HG03039 (cell line): ENCODE data around the gene NT5M.
A peak's percentile ranks its signal among the peaks of the same experiment; 100 is the strongest.
"Not testable (repeated sequence)": the region's sequence is repeated elsewhere in the genome, so short reads cannot be mapped to it uniquely, and the experiment has no call there.

Experiments used
- ATAC-seq: cut with Tn5 transposase; IDR thresholded peaks from one replicate; pipeline ENCODE4 v1.9.1; 2021; ENCODE audit warnings: mild to moderate bottlenecking, moderate library complexity; ENCODE audit not compliant: unreplicated experiment

The NT5M gene

DNA sequence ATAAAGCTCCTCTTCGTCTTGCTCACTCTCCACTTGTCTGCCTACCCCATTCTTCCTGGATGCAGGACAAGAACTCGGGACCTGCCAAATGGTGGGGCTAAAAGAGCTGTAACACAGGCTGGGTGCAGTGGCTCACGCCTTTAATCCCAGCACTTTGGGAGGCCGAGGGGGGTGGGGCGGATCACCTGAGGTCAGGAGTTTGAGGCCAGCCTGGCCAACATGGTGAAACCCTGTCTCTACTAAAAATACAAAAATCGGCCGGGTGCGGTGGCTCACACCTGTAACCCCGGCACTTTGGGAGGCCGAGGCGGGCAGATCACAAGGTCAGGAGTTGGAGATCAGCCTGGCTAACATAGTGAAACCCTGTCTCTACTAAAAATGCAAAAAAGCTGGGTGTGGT is 1.5 kb upstream of the NT5M start:
- not testable (repeated sequence) for ATAC-seq

DNA sequence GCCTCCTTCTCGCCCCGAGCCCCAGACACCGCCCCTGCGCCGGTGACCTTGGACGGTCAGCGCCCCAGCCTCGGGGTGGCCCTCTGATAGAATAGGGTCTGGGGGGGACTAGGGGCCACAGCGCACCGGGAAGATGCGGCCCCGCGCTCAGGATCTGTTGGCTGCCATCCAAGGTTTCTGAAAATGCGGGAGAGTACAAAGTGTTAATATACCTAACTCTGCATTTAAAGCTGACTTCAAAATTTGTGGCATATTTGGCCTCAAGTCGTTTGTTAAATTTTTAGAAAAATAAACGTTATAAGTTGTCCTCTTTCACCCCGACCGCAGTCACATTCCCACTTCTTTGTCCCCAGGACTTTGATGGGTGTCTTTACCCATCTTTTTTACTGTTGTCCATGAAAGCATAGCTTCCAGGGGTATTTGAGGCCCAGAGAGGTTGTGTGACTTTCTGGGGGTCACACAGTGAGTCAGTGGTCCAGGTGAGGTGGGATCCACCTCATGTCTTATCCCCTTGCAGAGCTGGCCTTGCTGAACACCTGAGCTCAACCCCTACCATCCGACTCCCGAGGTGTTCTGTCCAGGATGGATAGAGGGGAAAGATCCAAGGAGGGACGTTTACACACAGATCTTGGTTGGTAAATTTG is 796 bp downstream of the NT5M start:
- no peak for ATAC-seq

DNA sequence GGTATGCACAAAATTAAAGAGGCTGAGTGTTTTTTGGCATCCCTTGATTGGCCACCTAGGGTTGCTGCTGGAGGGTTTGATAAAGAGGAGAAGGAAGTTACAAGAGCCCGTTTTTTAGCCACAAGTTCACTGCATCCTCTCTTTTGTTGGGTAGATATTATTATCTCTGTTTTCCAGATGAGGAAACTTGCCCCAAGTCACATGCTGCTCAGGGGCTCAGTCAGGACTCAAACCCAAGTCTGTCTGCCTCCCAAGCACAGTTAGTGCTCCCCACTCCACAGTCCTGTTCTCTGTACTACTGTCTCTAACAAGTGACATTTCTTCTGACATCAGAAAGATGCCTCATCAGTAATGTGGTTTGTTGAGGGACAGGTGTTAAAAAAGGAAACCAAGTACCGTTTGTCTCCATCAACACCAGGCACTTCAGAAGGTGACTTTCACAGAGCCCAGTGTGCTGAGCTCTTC is 1.4 kb downstream of the NT5M start:
- no peak for ATAC-seq

DNA sequence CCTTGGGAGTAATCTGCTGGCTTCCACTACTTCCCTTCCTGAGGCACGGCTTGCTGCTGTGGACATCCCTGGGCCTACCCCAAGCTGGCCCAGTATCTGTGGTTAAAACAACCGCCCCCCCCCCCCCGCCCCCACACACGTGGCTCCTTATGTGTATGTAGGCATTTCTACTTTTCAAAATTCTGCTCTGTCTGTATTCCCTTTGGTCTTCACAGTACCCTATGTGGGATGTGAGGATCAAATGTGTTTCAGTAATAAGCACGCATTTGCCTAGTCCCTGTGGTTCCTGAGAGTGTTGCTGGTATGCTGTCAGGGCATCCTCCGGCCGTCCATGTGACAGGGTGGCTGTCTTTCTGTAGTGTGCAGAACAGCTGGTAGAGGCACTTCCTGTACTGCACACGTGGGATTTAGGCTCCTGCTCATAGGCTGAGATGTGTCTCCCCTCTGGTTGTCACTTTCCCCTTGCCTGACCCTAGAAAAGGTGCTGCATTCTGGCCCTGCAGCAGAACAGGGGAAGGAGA is 2.2 kb downstream of the NT5M start:
- peak; percentile 59 for ATAC-seq

DNA sequence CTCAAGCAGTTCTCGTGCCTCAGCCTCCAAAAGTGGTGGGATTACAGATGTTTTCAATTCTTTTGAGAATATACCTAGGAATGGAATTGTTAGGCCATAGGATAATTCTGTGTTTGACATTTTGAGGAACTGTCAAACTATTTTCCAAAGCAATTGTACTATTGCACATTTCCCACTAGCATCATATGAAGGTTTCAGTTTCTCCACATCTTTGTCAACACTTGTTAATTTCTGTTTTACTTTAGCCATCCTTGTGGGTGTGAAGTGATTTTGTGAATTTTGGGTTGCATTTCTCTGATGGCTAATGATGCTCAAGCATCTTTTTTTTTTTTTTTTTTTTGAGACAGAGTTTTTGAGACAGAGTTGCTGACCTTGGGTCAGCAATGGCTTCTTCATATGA is 6.2 kb downstream of the NT5M start:
- no peak for ATAC-seq

DNA sequence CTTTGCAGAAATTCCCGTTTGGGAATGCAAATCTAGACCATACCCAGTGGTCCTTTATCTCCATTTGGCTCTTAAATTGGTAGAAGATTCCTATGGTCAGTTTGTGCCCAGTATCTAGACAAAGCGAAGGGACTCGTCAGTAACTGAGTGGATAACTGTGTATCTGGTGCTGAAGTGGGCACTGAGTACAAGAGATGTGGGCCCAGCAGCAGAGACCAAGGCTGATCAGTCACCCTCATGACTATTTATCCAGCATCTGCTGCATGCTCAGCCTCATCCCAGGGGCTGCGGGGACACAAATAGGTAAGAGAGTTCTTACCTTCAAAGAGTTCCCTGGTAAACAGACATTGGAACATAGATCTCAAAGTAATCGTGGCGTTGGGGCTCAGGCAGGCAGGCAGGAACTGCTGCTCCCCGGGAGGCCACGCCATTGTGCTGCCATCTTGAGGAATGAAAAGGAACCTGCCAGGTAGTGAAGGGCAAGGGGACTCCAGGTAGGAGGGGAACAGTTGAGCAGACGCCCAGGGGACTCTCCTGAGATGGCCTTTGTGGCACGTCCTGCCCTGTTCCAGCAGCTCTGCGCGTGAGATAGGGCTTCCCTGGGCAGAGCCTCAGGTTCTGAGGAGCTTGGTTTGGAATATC is 10.3 kb downstream of the NT5M start:
- no peak for ATAC-seq

DNA sequence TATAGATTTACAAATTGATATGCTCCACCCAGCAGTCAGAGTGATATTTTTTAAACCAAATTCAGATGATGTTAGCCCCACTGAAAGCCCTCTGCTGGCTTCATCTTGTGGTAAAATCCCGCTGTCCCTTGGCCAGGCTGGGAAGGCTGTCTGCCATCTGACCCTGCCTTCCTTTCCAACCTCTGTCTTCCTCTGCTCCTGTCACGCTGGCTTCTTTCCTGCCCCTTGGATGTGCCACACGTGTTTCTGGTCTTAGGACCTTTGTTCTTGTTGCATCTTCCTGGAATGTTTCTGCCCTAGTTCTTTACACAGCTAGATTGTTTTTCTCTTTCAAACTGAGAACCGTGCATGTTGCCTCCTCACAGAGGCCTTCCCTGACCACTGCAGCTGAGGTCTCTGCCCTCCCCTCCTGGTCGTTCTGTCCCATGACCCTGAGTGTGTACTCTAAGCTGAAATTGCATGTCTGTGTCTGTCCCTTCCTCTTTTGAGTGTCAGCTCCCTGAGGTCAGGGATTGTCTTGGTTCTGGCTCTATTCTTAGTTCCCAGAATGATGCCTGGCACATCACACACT is 11.4 kb downstream of the NT5M start:
- ATAC-seq: no peak

DNA sequence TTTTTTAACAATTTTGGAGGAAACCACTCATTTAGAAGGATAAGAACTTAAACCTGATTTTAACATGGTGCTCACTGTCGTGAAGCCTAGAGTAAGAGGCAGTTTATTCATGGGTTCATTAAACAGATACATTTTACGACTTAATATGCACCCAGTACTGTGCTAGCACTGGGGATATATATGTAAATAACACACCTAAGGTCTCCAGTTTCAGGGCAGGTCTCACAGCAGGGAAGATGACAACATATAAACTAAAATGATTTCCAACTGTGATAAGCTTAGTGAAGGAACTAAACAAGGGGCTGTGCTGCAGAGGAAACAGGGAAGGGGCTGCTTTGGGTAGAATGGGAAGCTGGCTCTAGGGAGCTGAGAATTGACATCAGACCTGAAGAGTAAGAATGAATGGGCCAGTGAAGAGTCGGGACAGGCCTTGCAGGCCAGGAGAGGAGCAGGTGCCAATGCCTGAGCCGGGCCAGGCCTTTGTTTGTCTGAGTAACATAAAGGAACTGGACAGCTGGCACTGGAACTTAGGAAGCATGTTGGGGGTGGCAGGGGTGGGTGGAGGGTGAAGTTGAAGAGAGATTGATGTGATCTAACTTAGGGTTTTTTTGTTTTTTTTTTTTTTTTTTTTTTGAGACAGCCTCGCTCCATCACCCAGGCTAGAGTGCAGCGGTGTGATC is 12.1 kb downstream of the NT5M start:
- ATAC-seq: no peak

DNA sequence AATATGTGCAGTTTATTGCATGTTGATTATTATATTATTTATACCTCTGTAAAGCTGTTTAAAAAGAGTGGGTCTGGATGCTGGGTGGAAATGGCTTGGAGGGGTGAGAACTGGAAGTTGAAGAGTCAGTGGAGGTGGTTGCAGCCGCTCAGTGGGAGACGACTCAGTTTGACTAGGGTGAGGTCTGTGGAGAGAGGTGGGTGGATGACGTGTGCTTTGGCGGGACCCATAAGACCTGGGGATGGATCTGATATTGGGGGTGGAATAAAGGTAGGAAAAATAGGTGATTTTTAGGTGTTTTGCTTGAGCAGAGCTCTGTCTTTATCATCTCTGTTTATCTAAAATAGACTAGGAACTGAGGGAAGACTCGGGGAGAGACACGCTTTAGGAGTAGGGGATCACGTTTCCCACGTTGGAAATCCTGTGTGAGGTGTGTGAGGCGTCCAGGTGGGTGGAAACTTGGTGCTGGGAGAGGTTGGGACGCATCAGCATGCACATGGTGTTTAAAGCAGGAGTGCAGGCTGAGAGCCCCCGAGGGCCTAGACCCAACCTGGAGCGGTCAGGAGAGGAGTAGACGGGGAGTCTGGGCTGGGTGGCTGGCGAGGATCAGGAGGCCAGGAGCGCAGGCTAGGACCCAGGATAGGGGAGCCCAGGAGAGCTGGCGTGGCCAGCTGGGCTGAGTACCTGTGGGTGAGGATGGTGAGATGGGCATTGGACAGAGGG is 17.2 kb downstream of the NT5M start:
- no peak for ATAC-seq

DNA sequence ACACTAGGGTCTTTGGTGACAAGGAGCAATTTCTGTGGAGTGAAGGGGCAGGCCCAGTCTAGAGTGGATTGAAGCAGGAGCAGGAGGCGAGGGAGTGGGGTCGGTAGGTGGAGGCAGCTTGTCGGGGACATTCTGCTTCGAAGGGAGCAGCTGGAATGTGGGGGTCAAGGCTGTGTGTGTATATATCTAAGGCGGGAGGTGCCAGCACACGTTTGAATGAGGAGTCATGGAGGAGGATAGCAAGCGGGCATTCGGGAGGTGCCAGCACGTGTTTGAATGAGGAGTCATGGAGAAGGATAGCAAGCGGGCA is 17.7 kb downstream of the NT5M start:
- no peak for ATAC-seq

DNA sequence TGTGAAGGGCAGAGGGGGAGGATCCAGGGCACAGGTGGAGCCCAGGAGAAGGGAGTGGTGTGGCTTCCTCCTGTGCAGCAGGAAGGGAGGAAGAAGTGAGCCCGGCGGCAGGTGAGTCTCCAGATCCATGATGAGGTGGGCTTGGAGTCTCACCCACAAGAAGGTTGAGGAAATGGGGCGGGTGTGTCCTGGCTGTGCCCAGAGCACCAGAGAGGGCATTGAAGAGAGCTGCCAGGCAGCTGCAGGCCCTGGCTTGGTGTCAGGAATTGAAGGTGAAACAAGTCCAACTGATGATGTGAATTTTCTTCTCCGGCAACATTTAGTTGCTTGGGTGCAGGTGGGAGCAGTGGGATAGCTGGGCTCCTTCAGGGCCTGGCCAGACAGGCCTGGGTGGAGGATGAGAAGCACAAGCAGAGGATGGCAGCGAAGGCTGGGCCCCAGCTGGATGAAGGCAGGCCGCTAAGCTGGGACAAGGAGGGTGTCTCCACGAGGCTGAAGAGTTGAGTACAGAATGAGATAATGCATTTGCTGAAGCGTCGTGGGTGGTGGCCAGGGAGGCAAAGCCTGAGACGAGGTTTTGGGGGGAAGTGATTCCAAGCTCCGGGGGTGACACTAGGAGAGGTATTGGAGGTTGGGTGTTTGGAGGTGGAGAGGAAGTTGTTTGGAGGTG is 18.3 kb downstream of the NT5M start:
- ATAC-seq: no peak

DNA sequence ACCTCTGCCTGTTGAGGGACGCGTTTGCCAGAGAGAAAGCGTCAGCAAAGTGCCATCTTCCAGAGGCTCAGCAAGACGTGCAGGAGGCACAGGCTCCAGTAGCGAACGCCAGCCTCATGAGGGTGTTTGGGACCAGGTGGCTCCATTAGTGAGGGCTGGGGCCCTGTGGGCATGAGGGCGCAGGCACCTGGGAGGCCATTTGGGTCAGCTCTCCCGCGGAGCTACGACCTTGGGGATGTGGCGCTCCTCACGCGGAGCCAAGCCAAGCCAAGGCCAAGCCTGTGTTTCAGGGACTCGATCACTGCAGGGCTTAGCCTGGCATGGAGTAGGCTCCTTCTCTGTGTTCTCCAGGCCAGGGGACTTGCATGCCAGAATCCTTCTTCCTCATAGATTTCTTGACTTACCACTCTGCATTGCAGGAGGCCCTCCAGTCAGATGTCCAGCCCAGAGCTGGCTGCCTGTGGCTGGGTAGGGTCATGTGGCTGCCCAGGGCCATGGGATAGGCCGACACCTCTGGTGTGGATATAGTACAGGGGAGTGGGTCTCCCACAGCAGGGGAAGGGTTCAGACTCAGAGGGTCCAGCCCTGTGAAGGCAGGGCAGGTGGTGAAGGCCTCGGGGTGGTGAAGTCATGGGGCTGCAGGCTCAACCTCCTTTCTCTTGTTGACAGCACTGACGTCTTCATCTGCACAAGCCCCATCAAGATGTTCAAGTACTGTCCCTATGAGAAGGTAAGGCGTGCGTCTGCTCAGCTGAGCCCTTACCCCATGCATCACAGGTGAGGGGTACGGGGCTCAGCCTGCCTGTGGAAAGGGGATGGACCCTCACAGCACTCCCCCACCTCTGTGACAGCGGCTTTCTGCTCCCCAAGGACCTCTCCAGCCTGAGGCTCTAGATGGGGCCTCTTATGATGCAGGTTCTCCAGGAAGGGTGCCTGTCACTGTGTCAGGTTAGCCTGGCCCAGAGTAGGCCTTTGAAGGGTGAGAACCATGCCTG is 19.6 kb downstream of the NT5M start:
- ATAC-seq: no peak

DNA sequence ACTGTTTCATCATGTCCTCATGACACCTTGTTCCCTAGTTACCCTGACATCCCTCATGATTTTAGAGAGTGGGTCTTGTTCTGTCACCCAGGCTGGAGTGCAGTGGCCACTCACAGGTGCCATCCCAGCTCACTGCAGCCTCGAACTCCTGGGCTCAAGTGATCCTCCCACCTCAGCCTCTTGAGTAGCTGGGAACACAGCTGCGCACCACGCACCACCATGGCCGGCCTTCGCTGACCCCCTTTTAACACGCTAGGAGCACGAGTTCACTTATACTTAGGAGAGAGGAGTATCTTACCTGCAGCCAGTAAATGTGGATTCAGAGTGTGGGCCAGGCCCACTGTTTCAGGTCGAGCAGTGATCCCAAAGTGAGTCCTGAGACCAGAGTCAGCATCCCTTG is 21.4 kb downstream of the NT5M start:
- no peak for ATAC-seq

DNA sequence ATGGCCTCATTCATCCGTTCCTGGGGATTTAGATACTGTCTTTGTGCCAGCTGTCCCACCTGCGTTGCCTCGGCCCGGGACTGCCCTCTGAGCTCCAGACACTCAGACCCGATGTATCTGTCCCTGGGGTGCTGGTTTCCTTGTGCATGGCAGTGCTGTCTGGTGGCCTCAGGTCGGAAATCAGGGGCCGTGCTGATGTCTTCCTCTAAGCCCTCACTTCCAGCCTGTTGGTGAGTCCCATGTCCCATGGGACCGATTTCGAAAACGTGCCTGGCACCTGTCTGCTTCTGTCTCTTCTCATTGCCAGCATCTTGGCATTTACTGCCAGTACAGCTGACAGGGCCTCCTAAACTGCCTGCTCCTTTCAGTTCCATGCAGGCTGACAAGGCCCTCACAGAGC is 22.1 kb downstream of the NT5M start:
- ATAC-seq: no peak

DNA sequence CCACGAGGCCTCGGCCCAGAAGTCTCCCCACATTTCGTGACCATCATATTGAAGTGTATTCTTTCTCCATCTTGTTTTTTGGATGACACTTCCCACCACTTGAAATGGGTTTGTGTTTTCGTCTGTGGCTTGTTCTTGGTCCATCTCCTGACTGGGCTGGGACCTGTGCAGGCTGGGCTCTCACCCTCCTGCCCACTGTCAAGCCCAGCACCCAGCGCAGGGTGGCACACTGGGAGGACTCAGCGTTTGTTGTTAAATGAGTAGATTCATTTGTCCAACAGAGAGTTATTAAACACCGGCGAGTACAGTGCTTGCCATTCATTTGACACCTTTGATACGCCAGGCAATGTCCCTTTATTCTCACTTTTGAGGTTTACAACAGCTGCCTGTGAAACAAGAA is 22.6 kb downstream of the NT5M start:
- no peak for ATAC-seq

DNA sequence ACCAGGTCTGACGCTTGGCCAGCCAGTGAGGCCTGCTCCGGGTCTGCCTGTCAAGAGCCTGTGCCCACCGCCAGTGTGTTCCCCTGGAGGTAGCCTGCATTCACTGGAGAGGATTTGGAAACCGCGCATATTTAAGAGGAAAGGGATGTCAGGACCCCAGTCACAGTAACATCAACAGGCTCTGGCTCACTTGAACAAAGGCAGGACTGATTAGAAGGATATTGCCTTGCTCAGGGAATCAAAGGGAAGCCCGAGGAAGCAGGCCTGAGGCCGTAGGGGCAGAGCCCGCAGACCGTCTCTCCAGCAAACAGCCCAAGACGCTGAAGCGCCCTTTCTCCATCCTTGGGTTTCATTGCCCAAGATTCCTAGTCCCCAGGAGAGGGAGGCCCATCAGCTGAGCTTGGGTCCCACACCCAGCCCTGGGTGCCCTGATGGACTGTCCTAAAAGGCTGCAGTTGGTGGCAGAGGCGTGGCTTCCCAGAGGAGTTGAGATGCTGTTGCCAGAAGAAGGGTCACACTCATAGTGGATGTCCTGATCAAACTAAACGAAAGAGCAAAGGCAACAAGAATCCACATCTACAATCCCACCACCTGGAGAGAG is 23.2 kb downstream of the NT5M start:
- ATAC-seq: no peak

DNA sequence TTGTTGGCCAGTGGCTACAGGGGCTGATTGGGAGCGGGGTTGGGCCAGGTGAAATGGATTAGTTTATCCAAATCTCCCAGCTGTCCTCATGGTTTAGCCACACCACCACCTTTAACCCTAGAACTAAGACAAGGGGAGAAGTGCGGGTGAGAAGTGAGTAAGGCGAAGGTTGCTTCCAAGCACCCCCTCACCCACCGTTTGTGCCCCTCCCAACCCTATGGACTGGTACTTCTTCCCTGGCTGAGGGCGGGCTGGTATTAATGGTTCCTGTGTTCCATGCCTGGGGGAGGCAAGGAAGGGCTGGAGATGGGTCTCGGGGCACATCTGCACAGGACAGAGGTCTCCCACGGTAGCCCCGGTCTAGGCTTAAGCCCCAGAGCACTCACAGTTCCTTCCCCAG is 25.1 kb downstream of the NT5M start:
- ATAC-seq: no peak

DNA sequence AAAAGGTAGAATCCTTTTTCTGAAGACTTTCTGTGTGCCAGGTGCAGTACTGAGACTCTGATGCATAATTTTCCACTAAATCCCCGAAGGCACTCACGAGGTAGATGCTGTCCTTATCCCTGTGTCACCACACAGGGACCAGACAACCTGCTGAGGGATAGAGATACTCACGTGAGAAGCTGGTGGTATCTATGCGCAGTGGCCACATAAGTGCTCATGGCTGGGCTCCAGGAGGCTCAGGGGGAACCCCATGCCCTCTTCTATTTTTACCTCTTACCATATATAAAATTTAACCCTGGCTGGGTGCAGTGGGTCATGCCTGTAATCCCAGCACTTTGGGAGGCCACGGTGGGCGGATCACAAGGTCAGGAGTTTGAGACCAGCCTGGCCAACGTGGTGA is 38.3 kb downstream of the NT5M start:
- ATAC-seq: no peak
